Sigmoid colon (tissue), 4 donors: Measurements from ENCODE around the gene SUSD5.

Experiments used
- CTCF ChIP-seq, 4 experiments: fragments of 450-650 bp in 3 of 4; fragments of 200-600 bp in 1 of 4; IDR thresholded peaks; one replicate each; pipeline ENCODE4 v1.5.1; 2016 to 2019; ENCODE audit warnings: antibody characterized with exemption in 4 of 4, mild to moderate bottlenecking in 3 of 4, moderate library complexity in 2 of 4
- EP300 ChIP-seq, 4 donors: sonication (generic); formaldehyde crosslinking; IDR thresholded peaks; one replicate each; pipeline ENCODE4 v1.6.1; 2017; ENCODE audit warnings: antibody characterized with exemption in 4 of 4

GRCh38 chr3:33132019-33132360 is 86.6 kb downstream of the SUSD5 start:
- no peak for TF ChIP-seq CTCF (IDR thresholded peaks at IDR 0.05)
- TF ChIP-seq EP300 (IDR thresholded peaks at IDR 0.05): no peak
